CD4-positive, alpha-beta T cell treated with Interleukin-1 beta for 1 hour (primary cell): ENCODE data around the gene TSPAN31.

Source experiments
- DNase-seq, 2 donors: peaks; one replicate each; pipeline ENCODE4 v3.0.0-alpha.2; 2020 to 2022

The TSPAN31 gene

GRCh38 chr12:57722716-57723629, 21.9 kb upstream of the TSPAN31 start:
- no peak for DNase-seq

- DNase-seq, result no peak
Measured at GRCh38 chr12:57723630-57723962, 21.2 kb upstream of the TSPAN31 start.

- no peak for DNase-seq
Measured at GRCh38 chr12:57724003-57724935, 20.6 kb upstream of the TSPAN31 start.

GRCh38 chr12:57724936-57725740, 19.7 kb upstream of the TSPAN31 start:
- no peak for DNase-seq

DNA sequence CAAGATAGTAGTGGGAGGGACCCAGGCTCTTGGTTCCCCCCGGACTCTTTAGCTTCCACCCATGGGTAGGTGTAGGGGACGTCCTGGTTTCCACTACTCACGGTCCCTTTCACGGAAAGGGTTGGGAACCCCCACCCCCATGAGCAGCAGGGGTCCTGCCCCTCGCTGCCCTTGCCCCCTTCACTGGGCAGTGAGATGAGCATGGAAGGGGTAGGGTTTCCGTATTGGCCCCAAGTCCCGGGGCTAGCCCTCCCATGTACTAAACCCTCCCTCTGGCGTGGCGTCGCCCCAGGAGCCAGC, 19.0 kb upstream of the TSPAN31 start:
- DNase-seq, result no peak

DNA sequence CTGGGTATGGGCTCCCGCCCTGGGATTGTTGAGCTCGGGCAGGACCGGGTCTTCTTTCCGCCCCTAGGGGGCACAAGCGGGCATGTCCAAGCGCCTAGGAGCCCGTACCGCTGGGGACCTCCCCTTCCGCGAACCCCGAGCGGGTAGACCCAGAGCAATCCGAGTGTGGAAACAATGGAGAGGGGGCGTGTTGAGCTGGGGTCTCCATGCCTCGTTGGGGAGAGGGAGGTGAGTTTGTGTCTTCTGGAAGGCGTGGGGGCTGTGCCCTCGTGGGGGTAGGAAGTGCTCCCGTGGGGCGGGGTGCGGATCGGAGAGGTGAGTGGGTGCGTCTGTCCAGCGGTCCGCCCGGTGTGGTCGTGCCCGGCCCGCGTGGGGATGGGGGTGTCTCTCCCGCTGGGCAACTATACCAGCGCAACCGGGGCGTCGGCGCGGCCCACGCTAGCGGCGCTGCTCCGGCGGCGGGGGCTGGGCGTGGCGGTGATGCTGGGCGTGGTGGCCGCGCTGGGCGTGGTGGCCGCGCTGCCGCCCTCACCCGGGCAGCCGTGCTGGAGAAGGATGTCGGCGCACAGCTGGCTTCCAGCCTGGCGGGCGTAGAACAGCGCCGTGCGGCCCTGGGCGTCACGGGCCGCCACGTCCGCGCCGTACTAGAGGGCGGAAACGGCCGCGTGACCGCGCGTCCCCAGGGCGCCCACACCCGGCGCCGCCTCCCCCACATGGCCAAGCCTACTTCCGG, 18.5 kb upstream of the TSPAN31 start:
- peak in 1 of 2 donors; percentile 36 for DNase-seq

GRCh38 chr12:57726884-57727757, 17.7 kb upstream of the TSPAN31 start:
- no peak for DNase-seq

GRCh38 chr12:57727758-57728395, 17.0 kb upstream of the TSPAN31 start:
- DNase-seq, result no peak

GRCh38 chr12:57729321-57729844, 15.5 kb upstream of the TSPAN31 start:
- no peak for DNase-seq

GRCh38 chr12:57730336-57731067, 14.3 kb upstream of the TSPAN31 start:
- no peak for DNase-seq

- no peak for DNase-seq
Measured at GRCh38 chr12:57731411-57732080, 13.3 kb upstream of the TSPAN31 start.

DNA sequence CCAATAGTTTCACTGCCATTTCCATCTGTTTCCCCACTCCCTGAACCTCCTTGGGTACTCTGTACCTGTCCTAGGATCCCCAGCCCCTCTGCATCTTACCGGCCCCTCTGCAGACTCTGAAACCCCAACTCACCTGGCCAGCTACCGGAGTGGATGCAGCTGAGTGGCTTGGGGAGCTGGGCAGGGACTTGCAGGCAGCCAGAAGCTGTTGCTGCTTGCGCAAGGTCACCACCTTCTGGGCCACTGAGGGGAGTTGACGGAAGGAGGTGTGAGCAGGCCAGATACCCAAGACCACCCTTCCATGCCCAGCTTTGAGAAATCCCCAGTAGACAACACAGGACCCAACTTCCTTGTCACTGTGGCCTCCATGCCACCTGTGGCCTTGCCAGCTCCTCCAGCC, 12.6 kb upstream of the TSPAN31 start:
- no peak for DNase-seq

DNA sequence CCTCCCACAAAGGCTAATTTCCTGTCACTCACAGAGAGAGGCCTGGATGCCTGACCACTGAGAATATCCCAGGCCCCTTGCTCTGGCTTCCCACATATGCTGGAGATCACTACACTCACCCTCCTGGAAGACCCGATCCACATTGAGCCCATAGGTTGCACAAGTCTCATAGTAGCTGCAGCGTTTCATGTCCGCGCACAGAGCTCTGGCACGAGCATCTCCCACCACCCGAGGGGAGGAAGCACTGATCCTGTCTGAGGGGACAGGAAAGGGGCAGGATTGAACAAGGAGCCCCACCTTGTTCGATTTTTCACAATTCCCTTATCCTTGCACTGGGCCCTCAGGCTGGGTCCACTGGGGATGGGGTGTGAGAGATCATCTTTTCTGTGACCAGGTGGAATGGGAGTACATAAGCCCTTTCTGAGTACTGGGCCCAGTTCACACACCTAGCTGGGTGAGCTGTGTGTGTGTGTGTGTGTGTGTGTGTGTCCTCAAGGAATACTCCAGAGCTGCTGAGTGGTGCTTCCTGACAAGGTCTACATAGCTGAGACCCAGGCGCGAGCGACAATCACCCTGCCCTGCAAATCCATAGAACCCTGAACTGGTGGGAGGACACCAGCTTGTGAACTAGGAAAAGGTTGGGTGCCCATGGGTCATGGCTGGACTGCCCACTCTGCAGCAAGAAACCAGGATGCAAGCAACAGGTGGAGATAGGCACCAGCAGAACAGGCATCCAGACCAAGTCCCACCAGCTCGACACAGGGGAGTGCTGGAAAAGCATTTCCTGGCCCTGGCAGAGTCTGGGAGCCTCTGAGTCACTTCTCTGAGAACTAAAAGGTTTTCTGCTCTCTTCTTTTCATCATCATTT, 11.9 kb upstream of the TSPAN31 start:
- DNase-seq, result no peak

DNA sequence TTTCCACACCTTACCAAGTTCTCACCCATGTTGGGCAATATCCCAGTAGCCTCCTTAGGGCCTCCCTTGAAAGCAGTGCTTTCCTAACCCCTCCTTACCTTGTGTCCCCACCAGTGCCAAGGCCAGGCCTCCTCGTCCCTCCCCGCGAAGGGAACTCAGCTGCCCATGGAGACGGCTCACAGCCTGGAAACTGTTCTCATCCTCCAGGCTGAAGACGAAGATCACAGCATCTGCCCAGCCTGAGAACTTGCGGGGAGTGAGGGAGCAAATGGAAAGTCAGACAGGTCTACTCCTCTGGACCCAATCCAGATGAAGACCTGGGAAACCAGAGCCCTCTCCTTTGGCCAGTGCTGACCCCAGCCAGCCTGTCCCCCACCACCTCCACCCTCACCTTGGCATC, 10.9 kb upstream of the TSPAN31 start:
- no peak for DNase-seq

DNA sequence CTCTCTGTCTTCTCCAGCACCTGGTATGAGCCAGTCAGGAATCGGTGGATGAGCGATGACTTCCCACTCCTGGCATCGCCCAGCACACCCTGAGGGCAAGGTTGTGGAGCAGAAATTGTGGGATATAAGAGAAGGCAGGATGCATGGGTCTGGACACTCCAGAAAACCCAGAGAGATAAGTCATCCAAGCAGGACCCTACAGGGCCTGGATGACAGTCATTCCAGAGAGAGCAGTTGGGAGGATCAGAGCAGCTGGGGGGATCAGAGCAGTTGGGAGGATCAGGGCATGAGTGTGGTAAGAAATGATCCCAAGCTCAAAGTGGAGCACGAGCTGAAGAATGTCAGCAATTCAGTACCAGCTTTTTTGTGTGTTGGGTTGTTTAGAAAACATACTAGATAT, 10.2 kb upstream of the TSPAN31 start:
- no peak for DNase-seq

- no peak for DNase-seq
Measured at GRCh38 chr12:57735198-57735855, 9.5 kb upstream of the TSPAN31 start.

DNA sequence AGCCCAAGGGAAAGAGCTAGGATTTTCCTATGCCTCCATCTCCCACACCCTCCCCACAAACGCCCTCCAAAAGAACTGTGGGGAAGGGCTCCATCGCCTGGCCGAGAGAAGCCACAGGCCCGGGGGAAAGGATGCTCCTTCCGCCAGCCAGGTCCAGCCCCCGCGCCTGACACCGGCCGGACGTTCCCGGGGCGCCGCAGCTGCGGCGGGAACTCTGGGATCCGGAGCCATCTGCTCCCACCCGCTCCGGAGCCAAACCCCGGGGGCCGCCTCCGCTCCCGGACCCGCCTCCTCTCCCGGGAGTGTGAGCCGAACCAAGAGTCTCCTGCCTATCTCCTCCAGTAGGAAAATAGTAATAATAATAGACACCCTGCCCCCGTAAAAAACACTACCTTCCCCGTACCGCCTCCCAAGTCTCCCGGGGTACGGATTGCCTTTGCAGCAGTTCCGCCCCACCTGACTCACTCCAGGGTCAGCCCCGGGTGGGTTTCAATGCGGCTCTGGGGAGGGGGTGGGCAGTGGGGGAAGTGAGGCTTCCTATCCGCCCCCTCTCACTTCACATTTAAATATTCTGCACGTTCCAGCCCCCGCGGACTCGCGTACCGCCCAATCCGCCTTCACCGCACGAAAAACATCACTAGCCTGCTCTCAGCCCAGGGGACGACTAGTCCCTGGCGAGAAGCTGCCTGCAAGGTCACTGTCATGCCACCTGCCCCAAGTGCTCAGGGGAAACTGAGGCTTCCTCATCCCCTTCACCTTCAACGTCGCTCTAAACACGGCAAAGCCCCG, 8.7 kb upstream of the TSPAN31 start:
- DNase-seq, result no peak
